Thymus (tissue), 11 donors: ENCODE measurements around the gene METTL6. TPM values are rescaled to one million over a fixed set of nuclear protein-coding genes. Genes with fewer than 3 reads are reported as not detected.

ENCODE experiments used
- DNase-seq, 9 donors: peaks; one replicate each; pipeline ENCODE4 v3.0.0-alpha.2; 2013; ENCODE audit warnings: low spot score in 9 of 9, low read depth in 6 of 9, missing footprints in 1 of 9
- H3K27ac ChIP-seq, 2 donors: one replicate each; pipeline ENCODE4 v1.5.1; 2013; ENCODE audit warnings: control low read depth in 1 of 2, low read depth in 1 of 2, low read length in 1 of 2, mild to moderate bottlenecking in 1 of 2, moderate library complexity in 1 of 2
- H3K27me3 ChIP-seq, 2 donors: one replicate each; pipeline ENCODE4 v1.5.1; 2013; ENCODE audit warnings: low read length in 1 of 2; ENCODE audit not compliant: control insufficient read depth in 2 of 2, insufficient read depth in 1 of 2
- H3K36me3 ChIP-seq, 2 donors: one replicate each; pipeline ENCODE4 v1.5.1; 2013; ENCODE audit warnings: low read length in 1 of 2, mild to moderate bottlenecking in 1 of 2, moderate library complexity in 1 of 2; ENCODE audit not compliant: control insufficient read depth in 2 of 2, insufficient read depth in 2 of 2
- H3K4me1 ChIP-seq, 2 donors: one replicate each; pipeline ENCODE4 v1.5.1; 2013; ENCODE audit warnings: low read length in 2 of 2; ENCODE audit not compliant: control insufficient read depth in 2 of 2, insufficient read depth in 2 of 2
- H3K4me3 ChIP-seq, 2 donors: one replicate each; pipeline ENCODE4 v1.5.1; 2013; ENCODE audit warnings: low read length in 2 of 2, control low read depth in 1 of 2, mild to moderate bottlenecking in 1 of 2
- H3K9me3 ChIP-seq, 2 donors: one replicate each; pipeline ENCODE4 v1.5.1; 2013; ENCODE audit warnings: low read length in 1 of 2, mild to moderate bottlenecking in 1 of 2; ENCODE audit not compliant: control insufficient read depth in 2 of 2, insufficient read depth in 1 of 2
- WGBS: extraction: QIAGEN DNeasy Blood & Tissue Kit; methylation state at CpG from one replicate; pipeline ENCODE4 v1.1.7; 2013; 5-methylcytosine and 5-hydroxymethylcytosine counted together
- polyA plus RNA-seq: library from polyadenylated mRNA; stranded (reverse); fragments of 200-250 nt; gene quantifications from one replicate; pipeline ENCODE4 v1.2.3, GENCODE V29; 2013
- total RNA-seq: library from RNA; stranded (reverse); fragments of 120-200 nt; gene quantifications from one replicate; pipeline ENCODE4 v1.2.4, GENCODE V29; 2013
- donor health status: healthy.

METTL6 gene
- total and polyA plus RNA-seq, 2 donors = 16.7 to 27.0 TPM

GRCh38 chr3:15439476-15439875 lies 12.1 kb upstream of the METTL6 start:
- no peak overlapping the region for H3K4me3 ChIP-seq
- no peaks in the 10 kb centered on the region for H3K9me3 ChIP-seq
- no peak overlapping the region for H3K27ac ChIP-seq
- no peak for DNase-seq
- no peaks in the 10 kb centered on the region for H3K4me1 ChIP-seq
- H3K36me3 ChIP-seq = peaks cover 58 to 74% of the 10 kb centered on the region in 2 donors
- H3K27me3 ChIP-seq = no peaks in the 10 kb centered on the region

DNA sequence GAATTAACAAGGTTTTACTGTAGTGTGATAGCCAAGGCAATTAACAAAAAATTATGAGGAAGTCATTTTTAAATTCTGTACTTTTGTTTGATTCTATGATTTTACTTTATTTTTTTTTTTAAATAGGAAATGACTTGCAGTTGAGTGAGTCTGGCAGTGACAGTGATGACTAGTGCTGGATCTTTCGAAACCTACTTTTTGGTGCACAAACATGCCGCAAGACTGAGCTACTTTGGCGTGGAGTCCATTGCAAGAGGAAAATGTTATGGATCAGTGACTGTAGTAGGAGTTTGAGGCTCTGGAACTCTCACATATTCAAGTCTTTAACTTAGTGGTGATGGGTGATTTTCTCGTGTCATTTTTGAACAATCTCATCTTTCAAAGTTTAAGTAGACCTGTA lies 11.6 kb upstream of the METTL6 start:
- Histone ChIP-seq H3K9me3 (no peaks in the 10 kb centered on the region), H3K4me3 (no peak overlapping the region), H3K36me3 (peaks cover 63 to 79% of the 10 kb centered on the region in 2 donors), H3K27me3 (no peaks in the 10 kb centered on the region), H3K27ac (no peak overlapping the region), H3K4me1 (no peaks in the 10 kb centered on the region)
- no peak for DNase-seq
- WGBS = 86% methylated on average over 4 of the region's 4 CpGs

GRCh38 chr3:15436246-15436645 lies 8.9 kb upstream of the METTL6 start:
- H3K27ac ChIP-seq = no peak overlapping the region
- H3K27me3 ChIP-seq = no peaks in the 10 kb centered on the region
- no peak overlapping the region for H3K4me3 ChIP-seq
- peaks cover 60 to 82% of the 10 kb centered on the region in 2 donors for H3K36me3 ChIP-seq
- 99% methylated on average over 6 of the region's 6 CpGs for WGBS
- DNase-seq = no peak
- no peaks in the 10 kb centered on the region for H3K9me3 ChIP-seq
- H3K4me1 ChIP-seq = no peaks in the 10 kb centered on the region

- H3K27me3 ChIP-seq = no peaks in the 10 kb centered on the region
- no peak for DNase-seq
- no peak overlapping the region for H3K27ac ChIP-seq
- H3K4me1 ChIP-seq = no peaks in the 10 kb centered on the region
- no peaks in the 10 kb centered on the region for H3K9me3 ChIP-seq
- WGBS = 99% methylated on average over 4 of the region's 4 CpGs
- H3K36me3 ChIP-seq = peaks cover 55 to 78% of the 10 kb centered on the region in 2 donors
- no peak overlapping the region for H3K4me3 ChIP-seq
Measured at GRCh38 chr3:15434756-15435155, 7.4 kb upstream of the METTL6 start.

DNA sequence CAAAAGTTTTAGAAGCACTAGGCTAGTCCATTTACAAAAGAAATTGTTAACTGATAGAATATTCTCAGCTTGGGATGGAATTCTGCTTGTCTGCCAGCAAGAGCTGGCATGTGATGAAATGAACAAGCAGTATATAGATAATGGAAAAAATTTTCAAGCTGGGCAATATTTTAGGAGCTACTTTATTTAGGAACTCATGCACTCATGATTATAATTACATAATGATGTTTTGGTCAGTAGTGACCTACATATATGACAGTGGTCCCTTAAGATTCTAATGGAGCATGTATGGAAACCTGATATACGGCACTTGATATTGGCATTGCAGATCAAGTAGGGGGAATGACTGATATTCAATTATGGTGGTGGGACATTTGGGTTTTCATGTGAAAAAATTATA lies 6.2 kb upstream of the METTL6 start:
- Histone ChIP-seq H3K4me1 (peaks cover 6% of the 10 kb centered on the region in 2 donors), H3K27me3 (no peaks in the 10 kb centered on the region), H3K27ac (no peak overlapping the region), H3K9me3 (no peaks in the 10 kb centered on the region), H3K36me3 (peaks cover 46 to 68% of the 10 kb centered on the region in 2 donors), H3K4me3 (no peak overlapping the region)
- no peak for DNase-seq
- 97% methylated on average over 1 of the region's 1 CpG for WGBS

GRCh38 chr3:15431256-15431837 lies 4.0 kb upstream of the METTL6 start:
- H3K4me3 ChIP-seq = no peak overlapping the region
- peaks cover 17 to 18% of the 10 kb centered on the region in 2 donors for H3K4me1 ChIP-seq
- no peak for DNase-seq
- H3K27ac ChIP-seq = no peak overlapping the region
- peaks cover 30 to 49% of the 10 kb centered on the region in 2 donors for H3K36me3 ChIP-seq
- no peaks in the 10 kb centered on the region for H3K9me3 ChIP-seq
- 98% methylated on average over 3 of the region's 3 CpGs for WGBS
- no peaks in the 10 kb centered on the region for H3K27me3 ChIP-seq

- peaks cover 19 to 21% of the 10 kb centered on the region in 2 donors for H3K4me1 ChIP-seq
Measured at GRCh38 chr3:15430624-15431023, 3.3 kb upstream of the METTL6 start.

GRCh38 chr3:15429080-15429479 lies 1.7 kb upstream of the METTL6 start:
- H3K9me3 ChIP-seq = no peaks in the 10 kb centered on the region
- H3K4me3 ChIP-seq = peak overlapping the region in 1 of 2 donors; percentile 79
- 96% methylated on average over 6 of the region's 6 CpGs for WGBS
- H3K27ac ChIP-seq = no peak overlapping the region
- DNase-seq = no peak
- no peaks in the 10 kb centered on the region for H3K27me3 ChIP-seq
- peaks cover 18 to 41% of the 10 kb centered on the region in 2 donors for H3K36me3 ChIP-seq
- H3K4me1 ChIP-seq = peaks cover 19 to 21% of the 10 kb centered on the region in 2 donors

More at GRCh38 chr3:15430624-15431023, 3.3 kb upstream of the METTL6 start:
- H3K9me3 ChIP-seq = no peaks in the 10 kb centered on the region
- H3K27ac ChIP-seq = no peak overlapping the region
- H3K4me3 ChIP-seq = no peak overlapping the region
- DNase-seq = no peak
- WGBS = 95% methylated on average over 1 of the region's 1 CpG
- no peaks in the 10 kb centered on the region for H3K27me3 ChIP-seq
- H3K36me3 ChIP-seq = peaks cover 26 to 45% of the 10 kb centered on the region in 2 donors

DNA sequence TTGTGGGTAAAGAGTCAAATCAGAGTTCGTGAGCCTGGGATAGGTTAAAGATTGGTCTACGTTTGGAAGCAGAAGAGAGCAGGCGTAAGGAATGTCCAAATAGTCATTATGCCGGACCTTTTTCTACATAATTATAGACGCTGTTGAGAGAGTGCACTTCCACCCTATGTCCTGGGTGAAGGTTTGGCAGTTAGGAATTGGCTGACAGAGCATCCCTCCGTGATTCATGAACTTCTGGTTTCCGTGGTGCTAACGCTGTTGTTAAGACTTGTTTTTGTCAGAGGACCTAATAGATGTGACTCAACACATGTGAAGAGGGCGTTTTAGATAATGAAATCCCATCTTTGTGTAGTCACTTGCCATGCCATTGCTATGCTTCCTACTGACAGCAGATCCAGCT lies 1.2 kb upstream of the METTL6 start:
- Histone ChIP-seq H3K36me3 (peaks cover 19 to 38% of the 10 kb centered on the region in 2 donors), H3K9me3 (no peaks in the 10 kb centered on the region), H3K27me3 (no peaks in the 10 kb centered on the region), H3K4me3 (peak overlapping the region; percentile 79 to 93), H3K27ac (peak overlapping the region in 1 of 2 donors; percentile 31), H3K4me1 (peaks cover 19 to 21% of the 10 kb centered on the region in 2 donors)
- 40% methylated on average over 9 of the region's 9 CpGs for WGBS
- DNase-seq = peak in 1 of 9 donors; percentile 9
